COR-L47 (cell line): ENCODE results near the gene TEX28.
"Not testable (repeated sequence)": the region's sequence is repeated elsewhere in the genome, so short reads cannot be mapped to it uniquely, and the experiment has no call there.

Experiments used
- DNase-seq: peaks from one replicate; lab custom pipeline; 2025; lab: John Stamatoyannopoulos, UW

Gene TEX28

DNA sequence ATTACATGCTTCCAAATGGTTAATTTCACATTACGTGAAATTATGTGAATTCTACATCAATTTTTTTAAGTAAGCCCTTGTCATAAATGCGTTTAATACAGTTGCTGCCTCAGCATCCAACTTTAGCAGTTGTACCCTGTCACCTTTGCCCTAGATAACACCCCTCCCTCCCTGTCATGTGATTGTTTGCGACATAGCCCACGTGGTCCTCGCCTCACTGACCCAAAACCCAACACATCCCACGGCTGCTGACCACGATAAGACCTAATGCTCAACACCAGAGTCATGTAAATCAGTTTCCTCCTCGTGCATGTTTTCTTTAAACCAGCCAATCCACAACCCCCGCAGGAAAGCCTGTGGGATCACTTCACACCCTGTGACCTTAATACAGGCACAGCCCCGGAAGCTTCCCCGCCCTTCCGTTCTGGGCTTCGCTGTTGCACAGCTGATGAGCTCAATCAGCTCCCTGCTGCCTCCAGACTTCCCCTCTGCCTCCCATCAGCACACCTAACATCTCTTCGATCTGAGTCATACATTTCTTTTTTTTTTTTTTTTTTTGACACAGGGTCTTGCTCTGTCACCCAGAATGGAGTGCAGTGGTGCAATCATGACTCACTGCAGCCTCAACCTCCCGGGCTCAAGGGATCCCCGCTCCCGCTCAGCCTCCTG is 47.4 kb downstream of the TEX28 start:
- not testable (repeated sequence) for DNase-seq

- not testable (repeated sequence) for DNase-seq
These were observed 54.9 kb downstream of the TEX28 start for GRCh38 chrX:154239982-154240503.

- not testable (repeated sequence) for DNase-seq
These were observed 55.9 kb downstream of the TEX28 start for GRCh38 chrX:154238939-154239559.

DNA sequence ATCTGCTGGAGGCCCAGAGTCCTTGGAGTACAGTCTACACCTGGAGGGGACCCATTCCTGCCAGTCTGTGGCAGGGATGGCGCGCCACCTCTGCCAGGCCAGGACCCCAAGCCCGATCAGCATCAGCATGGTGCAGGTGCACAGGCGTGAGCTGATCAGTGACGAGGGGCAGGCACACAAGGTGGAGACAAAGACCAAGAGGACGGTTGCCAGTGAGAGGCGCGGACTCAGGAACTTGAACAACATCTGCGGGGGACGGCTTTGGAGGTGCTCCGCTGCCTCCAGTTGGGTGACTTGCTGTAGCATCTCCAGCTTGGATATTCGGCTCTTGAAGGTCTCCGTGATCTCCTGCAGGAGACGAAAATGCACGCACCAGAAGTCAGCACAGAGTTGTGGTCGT is 61.3 kb downstream of the TEX28 start:
- DNase-seq: not testable (repeated sequence)

GRCh38 chrX:154231443-154231842 is 63.5 kb downstream of the TEX28 start:
- DNase-seq: not testable (repeated sequence)

DNA sequence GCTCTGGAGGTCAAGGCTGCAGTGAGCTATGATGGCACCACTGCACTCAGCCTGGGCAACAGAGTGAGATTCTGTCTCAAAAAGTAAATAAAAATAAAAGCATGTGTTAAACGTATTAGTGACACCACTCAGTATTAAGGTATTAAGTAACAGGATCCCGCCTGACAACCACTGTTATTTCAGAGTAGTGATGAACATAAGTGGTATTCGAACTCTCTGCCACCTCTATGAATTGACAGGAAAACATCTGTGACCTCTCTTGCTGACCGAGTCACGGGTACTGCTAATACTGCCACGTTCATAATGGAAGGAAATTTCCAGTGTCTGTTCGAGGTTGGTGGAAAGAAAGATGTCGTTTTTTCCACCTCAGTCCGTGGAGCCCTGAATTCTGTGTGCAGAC is 68.2 kb downstream of the TEX28 start:
- DNase-seq: not testable (repeated sequence)

DNA sequence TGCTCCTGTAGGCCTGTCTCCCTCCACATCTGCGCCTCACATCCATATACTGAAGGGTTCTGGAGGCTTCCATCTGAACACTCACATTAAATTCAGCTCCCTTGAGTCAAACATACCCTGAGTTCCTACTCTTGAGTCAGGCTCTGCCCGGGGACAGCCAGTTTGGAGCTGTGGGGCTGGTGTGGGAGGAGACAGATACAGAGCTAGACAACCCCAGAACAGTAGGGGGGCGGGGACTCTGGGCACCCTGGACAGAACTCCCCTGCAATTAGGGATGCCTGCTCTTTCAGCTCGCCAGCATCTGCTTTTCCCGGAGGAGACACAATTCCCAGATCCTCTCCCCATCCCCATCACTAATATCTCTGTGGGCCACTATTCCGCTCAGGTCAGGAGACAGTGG is 69.6 kb downstream of the TEX28 start:
- DNase-seq: not testable (repeated sequence)
